Cardiac muscle cell (in vitro differentiated cells and primary cell): ENCODE results near the gene HSF4. TPM values are rescaled to one million over a fixed set of nuclear protein-coding genes. Genes with fewer than 3 reads are reported as not detected.
A peak's percentile ranks its signal among the peaks of the same experiment; 100 is the strongest.

Experiments
- DNase-seq, 2 donors: peaks; one replicate each; pipeline versions ENCODE4 v3.0.0 to v3.0.0-alpha.2; 2010 to 2017; ENCODE audit warnings: low read depth in 1 of 2, low spot score in 1 of 2
- H3K27ac ChIP-seq: fragments of 200-600 bp; sonication (generic); 2 replicates; pipeline ENCODE4 v1.5.1; 2016
- H3K27me3 ChIP-seq: fragments of 200-600 bp; sonication (generic); 2 replicates; pipeline ENCODE4 v1.6.0; 2016; ENCODE audit warnings: control low read depth
- H3K36me3 ChIP-seq: fragments of 200-600 bp; sonication (generic); 2 replicates; pipeline ENCODE4 v1.5.1; 2016; ENCODE audit warnings: control low read depth
- H3K4me1 ChIP-seq: fragments of 200-600 bp; sonication (generic); 2 replicates; pipeline ENCODE4 v1.8.1; 2017; ENCODE audit warnings: low read depth, mild to moderate bottlenecking, mixed run types
- H3K4me3 ChIP-seq: fragments of 200-600 bp; sonication (generic); 2 replicates; pipeline ENCODE4 v1.5.1; 2016; ENCODE audit warnings: mild to moderate bottlenecking
- H3K9me3 ChIP-seq: fragments of 200-600 bp; sonication (generic); 2 replicates; pipeline ENCODE4 v1.5.1; 2017; ENCODE audit warnings: low read depth, mild to moderate bottlenecking, control low read depth
- CTCF ChIP-seq: IDR thresholded peaks from 2 replicates; pipeline ENCODE4 v1.5.1; 2012; ENCODE audit warnings: low read depth, mild to moderate bottlenecking, low read length
- polyA plus RNA-seq: library from polyadenylated mRNA; unstranded; fragments of >200 nt; fragmentation: Nextera tagmentation; extraction: Ambion mirVana; gene quantifications from 2 replicates; pipeline ENCODE4 v1.2.1, GENCODE V29; 2016
- total RNA-seq: library from RNA; depleted of rRNA; stranded (reverse); fragments of >200 nt; gene quantifications from 2 replicates; pipeline ENCODE4 v1.2.3, GENCODE V29; 2016

The HSF4 gene
- 0.63 and 7.9 TPM in 2 replicates for total RNA-seq
- polyA plus RNA-seq: 1.7 and 2.6 TPM in 2 replicates

- TF ChIP-seq CTCF: no peak
- Histone ChIP-seq H3K4me1 (peaks cover 12% of the 10 kb centered on the region), H3K9me3 (no peaks in the 10 kb centered on the region), H3K36me3 (no peaks in the 10 kb centered on the region), H3K27me3 (peaks cover 94% of the 10 kb centered on the region), H3K4me3 (peak within 1 kb of the TSS; percentile 33), H3K27ac (no peak within 1 kb of the TSS)
- peak; percentile 38 to 46 for DNase-seq
Observed at GRCh38 chr16:67164599-67165061, at the start of gene HSF4. Gene HSF4 (plus strand): TSS chr16:67164745. CDS start chr16:67164812, 67 bp downstream.

- Histone ChIP-seq H3K4me3 (no peak overlapping the region), H3K27me3 (no peaks in the 10 kb centered on the region), H3K27ac (no peak overlapping the region), H3K36me3 (no peaks in the 10 kb centered on the region), H3K4me1 (no peaks in the 10 kb centered on the region), H3K9me3 (no peaks in the 10 kb centered on the region)
- no peak for DNase-seq
- no peak for TF ChIP-seq CTCF
Observed at GRCh38 chr16:67114793-67115192, 49.8 kb upstream of the HSF4 start.

- TF ChIP-seq CTCF: no peak
- Histone ChIP-seq H3K4me1 (no peaks in the 10 kb centered on the region), H3K4me3 (no peak overlapping the region), H3K27ac (no peak overlapping the region), H3K36me3 (no peaks in the 10 kb centered on the region), H3K27me3 (no peaks in the 10 kb centered on the region), H3K9me3 (no peaks in the 10 kb centered on the region)
- peak in 1 of 2 donors; percentile 44 for DNase-seq
Observed at GRCh38 chr16:67115639-67116038, 48.9 kb upstream of the HSF4 start.

GRCh38 chr16:67116388-67117311, 47.9 kb upstream of the HSF4 start:
- peak in 1 of 2 donors; percentile 17 for DNase-seq
- H3K27me3 ChIP-seq: no peaks in the 10 kb centered on the region
- TF ChIP-seq CTCF: no peak
- no peaks in the 10 kb centered on the region for H3K9me3 ChIP-seq
- H3K27ac ChIP-seq: no peak overlapping the region
- no peak overlapping the region for H3K4me3 ChIP-seq
- H3K36me3 ChIP-seq: no peaks in the 10 kb centered on the region
- H3K4me1 ChIP-seq: no peaks in the 10 kb centered on the region

- no peak overlapping the region for H3K4me3 ChIP-seq
- no peaks in the 10 kb centered on the region for H3K4me1 ChIP-seq
- H3K36me3 ChIP-seq: peaks cover 5% of the 10 kb centered on the region
- no peaks in the 10 kb centered on the region for H3K27me3 ChIP-seq
- DNase-seq: no peak
- H3K9me3 ChIP-seq: no peaks in the 10 kb centered on the region
- TF ChIP-seq CTCF: no peak
- no peak overlapping the region for H3K27ac ChIP-seq
Observed at GRCh38 chr16:67117716-67118115, 46.8 kb upstream of the HSF4 start.
